C4-2B (cell line): ENCODE measurements around the gene ZFAND3.

Source experiments
- CTCF ChIP-seq: fragments of 450-650 bp; conservative IDR thresholded peaks from 2 replicates; pipeline ENCODE4 v1.5.1; 2017; ENCODE audit warnings: mild to moderate bottlenecking
- ZFX ChIP-seq: fragments of 450-650 bp; IDR thresholded peaks from 2 replicates; pipeline ENCODE4 v1.6.1; 2017

- TF ChIP-seq CTCF, result no peak
- TF ChIP-seq ZFX, result no peak
These were observed 318.8 kb downstream of the ZFAND3 start for GRCh38 chr6:38138374-38138773.
